Sigmoid colon (tissue), 4 donors: ENCODE results near the gene PLEKHA6.

Source experiments
- EP300 ChIP-seq, 4 donors: sonication (generic); formaldehyde crosslinking; IDR thresholded peaks; one replicate each; pipeline ENCODE4 v1.6.1; 2017; ENCODE audit warnings: antibody characterized with exemption in 4 of 4
- POLR2A ChIP-seq, 2 donors: fragments of 450-650 bp; IDR thresholded peaks; one replicate each; pipeline ENCODE4 v1.6.1; 2016; ENCODE audit warnings: antibody characterized with exemption in 2 of 2, mild to moderate bottlenecking in 2 of 2, moderate library complexity in 2 of 2
- POLR2AphosphoS5 ChIP-seq, 4 donors: sonication (generic); formaldehyde crosslinking; IDR thresholded peaks; one replicate each; pipeline ENCODE4 v1.6.1; 2017; ENCODE audit warnings: antibody characterized with exemption in 4 of 4
- TF ChIP-seq, protein P1 (sequence below), 4 experiments: fragments of 450-650 bp in 3 of 4; fragments of 200-600 bp in 1 of 4; IDR thresholded peaks; one replicate each; pipeline ENCODE4 v1.5.1; 2016 to 2019; ENCODE audit warnings: antibody characterized with exemption in 4 of 4, mild to moderate bottlenecking in 3 of 4, moderate library complexity in 2 of 4

DNA sequence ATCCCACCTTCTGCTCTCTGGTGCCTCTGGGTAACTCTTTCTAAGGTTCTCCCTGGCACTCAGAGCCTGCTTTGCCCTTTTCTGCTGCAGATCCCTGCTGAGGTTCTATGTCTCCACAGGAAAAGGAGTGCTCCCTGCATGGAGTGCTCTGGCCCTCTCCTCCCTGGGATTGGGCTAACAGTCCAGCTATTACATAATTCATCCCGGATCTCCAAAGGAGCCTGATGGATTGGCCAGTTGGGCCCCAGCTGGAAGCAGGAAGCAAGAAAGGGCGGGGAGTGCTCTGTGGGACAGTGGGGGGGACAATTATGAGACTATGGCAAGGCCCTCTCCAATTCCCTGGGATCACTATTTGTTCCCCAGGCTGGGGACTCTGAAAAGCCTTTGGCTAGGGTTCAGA, 94.1 kb downstream of the PLEKHA6 start:
- TF ChIP-seq, protein P1, sequence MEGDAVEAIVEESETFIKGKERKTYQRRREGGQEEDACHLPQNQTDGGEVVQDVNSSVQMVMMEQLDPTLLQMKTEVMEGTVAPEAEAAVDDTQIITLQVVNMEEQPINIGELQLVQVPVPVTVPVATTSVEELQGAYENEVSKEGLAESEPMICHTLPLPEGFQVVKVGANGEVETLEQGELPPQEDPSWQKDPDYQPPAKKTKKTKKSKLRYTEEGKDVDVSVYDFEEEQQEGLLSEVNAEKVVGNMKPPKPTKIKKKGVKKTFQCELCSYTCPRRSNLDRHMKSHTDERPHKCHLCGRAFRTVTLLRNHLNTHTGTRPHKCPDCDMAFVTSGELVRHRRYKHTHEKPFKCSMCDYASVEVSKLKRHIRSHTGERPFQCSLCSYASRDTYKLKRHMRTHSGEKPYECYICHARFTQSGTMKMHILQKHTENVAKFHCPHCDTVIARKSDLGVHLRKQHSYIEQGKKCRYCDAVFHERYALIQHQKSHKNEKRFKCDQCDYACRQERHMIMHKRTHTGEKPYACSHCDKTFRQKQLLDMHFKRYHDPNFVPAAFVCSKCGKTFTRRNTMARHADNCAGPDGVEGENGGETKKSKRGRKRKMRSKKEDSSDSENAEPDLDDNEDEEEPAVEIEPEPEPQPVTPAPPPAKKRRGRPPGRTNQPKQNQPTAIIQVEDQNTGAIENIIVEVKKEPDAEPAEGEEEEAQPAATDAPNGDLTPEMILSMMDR (IDR thresholded peaks at IDR 0.05) = no peak
- TF ChIP-seq POLR2A (IDR thresholded peaks at IDR 0.05) = no peak
- no peak for TF ChIP-seq POLR2AphosphoS5 (IDR thresholded peaks at IDR 0.05)
- TF ChIP-seq EP300 (IDR thresholded peaks at IDR 0.05) = no peak
